Measurements from ENCODE around the gene RTN4.

GRCh38 chr2:54927751-54928615 is 122.3 kb downstream of the RTN4 start:
- TF ChIP-seq POLR2A (IDR thresholded peaks at IDR 0.05) (no peak), CTCF (IDR thresholded peaks at IDR 0.05) (no peak)
